Osteocyte (in vitro differentiated cells): Measurements from ENCODE around the gene ZNF12. TPM values are rescaled to one million over a fixed set of nuclear protein-coding genes. Genes with fewer than 3 reads are reported as not detected.
A peak's percentile ranks its signal among the peaks of the same experiment; 100 is the strongest.

Source experiments
- DNase-seq: peaks from one replicate; pipeline ENCODE4 v3.0.0; 2021; ENCODE audit warnings: mixed read lengths; ENCODE audit not compliant: unreplicated experiment; ENCODE audit errors: extremely low spot score
- H3K27ac Mint-ChIP-seq: one replicate; pipeline ENCODE4 v1.8.0; 2021; ENCODE audit warnings: mild to moderate bottlenecking, mixed read lengths; ENCODE audit not compliant: unreplicated experiment
- H3K27me3 Mint-ChIP-seq: one replicate; pipeline ENCODE4 v1.8.0; 2021; ENCODE audit warnings: mixed read lengths; ENCODE audit not compliant: unreplicated experiment
- H3K36me3 Mint-ChIP-seq: one replicate; pipeline ENCODE4 v1.8.0; 2021; ENCODE audit warnings: mixed read lengths; ENCODE audit not compliant: unreplicated experiment
- H3K4me1 Mint-ChIP-seq: one replicate; pipeline ENCODE4 v1.8.0; 2021; ENCODE audit warnings: mixed read lengths; ENCODE audit not compliant: unreplicated experiment
- H3K4me3 Mint-ChIP-seq: one replicate; pipeline ENCODE4 v1.8.0; 2021; ENCODE audit warnings: mild to moderate bottlenecking, moderate library complexity, mixed read lengths; ENCODE audit not compliant: unreplicated experiment
- H3K9me3 Mint-ChIP-seq: one replicate; pipeline ENCODE4 v1.8.0; 2021; ENCODE audit warnings: mixed read lengths; ENCODE audit not compliant: unreplicated experiment
- CTCF ChIP-seq: fragments of 200-600 bp; sonication (generic); IDR thresholded peaks from 2 replicates; pipeline ENCODE4 v1.5.0; 2021; ENCODE audit warnings: antibody characterized with exemption, mild to moderate bottlenecking, moderate library complexity
- total RNA-seq: library from RNA; stranded (reverse); gene quantifications from 2 replicates; pipeline ENCODE4 v1.2.1, GENCODE V29; 2021

ZNF12 gene
- total RNA-seq, 1 donor from 2014 or later: 25.0 TPM

DNA sequence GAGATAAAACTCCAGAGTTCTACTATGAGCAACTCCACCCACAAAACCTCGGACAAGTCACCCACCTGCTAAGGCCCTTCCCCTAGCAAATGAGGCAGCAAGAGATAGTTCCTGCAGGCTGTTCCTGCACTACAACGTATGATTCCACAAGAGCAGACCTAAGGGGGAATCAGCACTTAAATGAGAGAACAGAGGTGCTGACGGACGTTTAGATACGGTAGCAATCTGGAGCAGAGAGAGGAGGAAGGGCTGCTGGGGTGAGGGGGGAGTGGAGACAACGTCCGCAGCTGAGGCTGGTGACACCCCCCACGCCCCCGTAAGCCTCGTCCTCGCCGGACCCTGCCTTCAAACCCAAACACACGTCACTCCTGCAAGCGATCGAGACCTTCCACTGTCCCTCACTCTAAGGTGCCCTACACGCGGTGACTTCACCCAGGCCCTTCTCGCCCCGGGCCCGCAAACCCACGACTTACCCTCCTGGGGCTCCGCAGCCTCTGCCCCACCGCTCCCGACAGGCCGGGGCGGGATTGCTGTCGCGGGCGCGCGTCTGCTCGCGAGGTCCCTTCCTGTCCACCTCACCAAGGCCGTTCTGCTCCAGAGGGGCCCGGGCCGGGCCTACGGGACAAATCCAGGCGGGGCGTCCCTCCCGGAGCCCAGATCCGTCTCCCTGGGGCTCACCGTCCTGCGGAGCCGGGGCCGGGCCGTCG lies 635 bp downstream of the ZNF12 start:
- no peak for DNase-seq
- peaks cover 30% of the 10 kb centered on the region for H3K4me1 Mint-ChIP-seq
- H3K36me3 Mint-ChIP-seq: peaks cover 35% of the 10 kb centered on the region
- H3K27me3 Mint-ChIP-seq: no peaks in the 10 kb centered on the region
- no peak for TF ChIP-seq CTCF
- peaks cover 29% of the 10 kb centered on the region for H3K9me3 Mint-ChIP-seq
- H3K27ac Mint-ChIP-seq: peak overlapping the region; percentile 94
- peak overlapping the region; percentile 87 for H3K4me3 Mint-ChIP-seq

GRCh38 chr7:6701860-6702259 lies 4.9 kb downstream of the ZNF12 start:
- Mint-ChIP-seq H3K4me1 (peaks cover 23% of the 10 kb centered on the region), H3K36me3 (peaks cover 57% of the 10 kb centered on the region), H3K9me3 (peaks cover 34% of the 10 kb centered on the region), H3K27ac (no peak overlapping the region), H3K27me3 (no peaks in the 10 kb centered on the region), H3K4me3 (no peak overlapping the region)
- no peak for TF ChIP-seq CTCF
- no peak for DNase-seq

- no peak for TF ChIP-seq CTCF
- Mint-ChIP-seq H3K9me3 (peaks cover 34% of the 10 kb centered on the region), H3K4me1 (peaks cover 22% of the 10 kb centered on the region), H3K4me3 (no peak overlapping the region), H3K36me3 (peaks cover 57% of the 10 kb centered on the region), H3K27me3 (no peaks in the 10 kb centered on the region), H3K27ac (no peak overlapping the region)
- DNase-seq: no peak
Observed at GRCh38 chr7:6700793-6701192, 6.0 kb downstream of the ZNF12 start.

DNA sequence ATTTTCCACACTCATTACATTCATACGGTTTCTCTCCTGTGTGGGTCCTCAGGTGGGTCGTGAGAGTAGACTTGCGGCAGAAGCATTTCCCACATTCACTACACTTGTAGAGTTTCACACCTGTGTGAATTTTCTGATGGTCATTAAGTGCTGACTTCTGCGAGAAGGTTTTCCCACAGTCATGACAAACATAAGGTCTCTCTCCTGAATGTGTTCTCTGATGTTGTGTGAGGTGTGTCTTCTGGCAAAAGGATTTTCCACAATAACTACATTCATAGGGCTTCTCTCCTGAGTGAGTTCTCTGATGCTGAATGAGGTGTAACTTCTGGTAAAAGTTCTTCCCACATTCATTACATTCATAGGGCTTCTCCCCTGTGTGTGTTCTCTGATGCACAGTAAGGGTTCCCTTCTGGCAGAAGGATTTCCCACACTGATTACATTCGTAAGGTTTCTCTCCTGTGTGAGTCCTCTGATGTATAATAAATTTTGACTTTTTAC lies 15.1 kb downstream of the ZNF12 start:
- TF ChIP-seq CTCF: no peak
- Mint-ChIP-seq H3K36me3 (peaks cover 38% of the 10 kb centered on the region), H3K4me3 (no peak overlapping the region), H3K27me3 (no peaks in the 10 kb centered on the region), H3K9me3 (peaks cover 49% of the 10 kb centered on the region), H3K27ac (no peak overlapping the region), H3K4me1 (no peaks in the 10 kb centered on the region)
- no peak for DNase-seq

- no peaks in the 10 kb centered on the region for H3K4me1 Mint-ChIP-seq
- H3K27ac Mint-ChIP-seq: no peak overlapping the region
- no peak overlapping the region for H3K4me3 Mint-ChIP-seq
- TF ChIP-seq CTCF: no peak
- H3K36me3 Mint-ChIP-seq: peaks cover 43% of the 10 kb centered on the region
- DNase-seq: no peak
- no peaks in the 10 kb centered on the region for H3K27me3 Mint-ChIP-seq
- H3K9me3 Mint-ChIP-seq: peaks cover 54% of the 10 kb centered on the region
Observed at GRCh38 chr7:6691103-6691502, 15.6 kb downstream of the ZNF12 start.
